Right hindlimb (tissue), 1 donor: ENCODE data around the gene DDX17.
A peak's percentile ranks its signal among the peaks of the same experiment; 100 is the strongest.
"Not testable (repeated sequence)": the region's sequence is repeated elsewhere in the genome, so short reads cannot be mapped to it uniquely, and the experiment has no call there.

Experiments
- DNase-seq: peaks from one replicate; pipeline ENCODE4 v3.0.0-alpha.2; 2018

DDX17 gene

GRCh38 chr22:38491707-38492348 is 14.3 kb downstream of the DDX17 start:
- DNase-seq = no peak

- DNase-seq = no peak
Measured at GRCh38 chr22:38490915-38491314, 15.2 kb downstream of the DDX17 start.

- DNase-seq = no peak
Measured at GRCh38 chr22:38490475-38490874, 15.6 kb downstream of the DDX17 start.

- no peak for DNase-seq
Measured at GRCh38 chr22:38489561-38490145, 16.5 kb downstream of the DDX17 start.

GRCh38 chr22:38489142-38489541 is 17.0 kb downstream of the DDX17 start:
- DNase-seq = no peak

- no peak for DNase-seq
Measured at GRCh38 chr22:38487946-38488345, 18.2 kb downstream of the DDX17 start.

- no peak for DNase-seq
Measured at GRCh38 chr22:38485783-38486182, 20.3 kb downstream of the DDX17 start.

- DNase-seq = no peak
Measured at GRCh38 chr22:38484244-38484643, 21.9 kb downstream of the DDX17 start.

GRCh38 chr22:38482662-38483308 is 23.3 kb downstream of the DDX17 start:
- no peak for DNase-seq

- no peak for DNase-seq
Measured at GRCh38 chr22:38481871-38482332, 24.2 kb downstream of the DDX17 start.

GRCh38 chr22:38481162-38481870 is 24.8 kb downstream of the DDX17 start:
- no peak for DNase-seq

GRCh38 chr22:38479096-38479837 is 26.8 kb downstream of the DDX17 start:
- no peak for DNase-seq

- no peak for DNase-seq
Measured at GRCh38 chr22:38477585-38477984, 28.5 kb downstream of the DDX17 start.

GRCh38 chr22:38474003-38474607 is 32.0 kb downstream of the DDX17 start:
- no peak for DNase-seq

GRCh38 chr22:38471237-38471636 is 34.9 kb downstream of the DDX17 start:
- DNase-seq = no peak

GRCh38 chr22:38470179-38470578 is 35.9 kb downstream of the DDX17 start:
- DNase-seq = not testable (repeated sequence)

GRCh38 chr22:38469306-38469781 is 36.8 kb downstream of the DDX17 start:
- no peak for DNase-seq

- DNase-seq = no peak
Measured at GRCh38 chr22:38468443-38469305, 37.4 kb downstream of the DDX17 start.

GRCh38 chr22:38467904-38468442 is 38.1 kb downstream of the DDX17 start, which contains the start of gene KDELR3:
Gene KDELR3 (plus strand): TSS chr22:38468096. CDS start chr22:38468234, 138 bp downstream.
- peak; percentile 82 for DNase-seq

GRCh38 chr22:38467438-38467903 is 38.6 kb downstream of the DDX17 start:
- peak; percentile 58 for DNase-seq
